ENCODE data around the gene S100A8. TPM values are rescaled to one million over a fixed set of nuclear protein-coding genes. Genes with fewer than 3 reads are reported as not detected.
A peak's percentile ranks its signal among the peaks of the same experiment; 100 is the strongest.

The S100A8 gene
- polyA plus RNA-seq, 3 donors: 5.3 to 17.8 (median 14.4) TPM

DNA sequence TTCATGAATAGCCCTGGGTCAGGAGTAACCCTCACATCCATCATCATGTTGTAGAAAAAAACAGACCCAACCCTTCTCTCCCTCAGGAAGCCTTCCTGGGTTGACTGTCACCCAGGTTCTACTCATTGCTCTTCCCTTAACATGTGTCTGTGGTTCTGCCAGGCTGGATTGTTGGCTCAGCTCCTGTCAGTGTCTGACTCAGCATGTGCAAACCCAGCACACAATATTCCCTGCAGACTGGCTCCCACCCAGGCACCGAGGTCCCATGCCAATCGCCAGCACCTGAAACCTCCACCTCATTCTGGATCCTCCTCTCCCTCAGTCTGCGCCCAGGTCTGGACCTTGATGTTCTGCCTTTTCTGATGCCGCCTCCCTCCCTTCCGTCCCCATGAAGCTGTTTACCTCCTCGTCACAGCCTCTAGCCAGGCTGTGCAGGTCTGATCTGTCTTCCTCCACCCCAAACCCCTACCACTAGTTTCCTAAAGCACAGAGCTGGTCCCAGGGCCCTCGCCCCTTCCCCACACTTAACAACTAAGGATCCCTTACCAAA lies 4.3 kb upstream of the S100A8 start:
- no peak for DNase-seq

DNA sequence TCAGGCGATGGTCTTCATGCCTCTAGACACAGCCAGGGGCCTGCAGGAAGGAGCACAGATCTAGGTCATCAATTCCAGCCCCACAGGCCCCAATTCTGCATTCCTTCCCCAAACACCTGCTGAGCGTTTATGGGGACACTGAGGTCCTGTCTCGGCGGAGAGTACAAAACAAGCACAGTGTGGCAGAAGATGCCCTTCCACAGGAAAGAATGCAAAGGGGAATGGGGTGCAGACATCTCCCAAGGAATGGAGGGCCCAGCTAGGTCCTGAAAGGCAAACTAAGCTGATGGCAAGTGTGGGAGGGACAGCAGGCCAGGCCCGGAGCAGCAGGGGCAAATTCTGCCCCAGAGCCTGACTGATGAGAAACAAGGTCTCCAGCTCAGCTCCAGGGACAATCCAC lies 3.5 kb upstream of the S100A8 start:
- DNase-seq: no peak

DNA sequence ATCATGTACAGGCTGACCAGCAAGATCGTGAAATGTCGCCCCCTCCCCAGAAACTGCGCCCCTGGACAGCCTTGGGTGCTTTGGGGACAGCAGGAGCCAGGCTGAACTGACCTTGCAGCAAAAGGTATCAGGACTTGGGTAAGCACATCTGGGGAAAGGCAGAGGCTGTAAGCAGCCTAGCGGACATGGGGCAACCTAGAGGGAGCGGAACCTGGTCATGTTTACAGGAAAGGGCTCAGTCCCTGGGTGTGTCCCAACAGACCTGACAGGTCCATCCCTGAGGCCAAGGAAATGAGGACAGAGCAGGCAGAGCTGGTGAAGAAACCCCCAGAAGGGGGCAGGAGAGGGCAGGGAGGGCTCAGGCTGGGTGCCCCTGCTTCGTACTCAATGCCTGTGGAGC lies 3.1 kb upstream of the S100A8 start:
- no peak for DNase-seq

DNA sequence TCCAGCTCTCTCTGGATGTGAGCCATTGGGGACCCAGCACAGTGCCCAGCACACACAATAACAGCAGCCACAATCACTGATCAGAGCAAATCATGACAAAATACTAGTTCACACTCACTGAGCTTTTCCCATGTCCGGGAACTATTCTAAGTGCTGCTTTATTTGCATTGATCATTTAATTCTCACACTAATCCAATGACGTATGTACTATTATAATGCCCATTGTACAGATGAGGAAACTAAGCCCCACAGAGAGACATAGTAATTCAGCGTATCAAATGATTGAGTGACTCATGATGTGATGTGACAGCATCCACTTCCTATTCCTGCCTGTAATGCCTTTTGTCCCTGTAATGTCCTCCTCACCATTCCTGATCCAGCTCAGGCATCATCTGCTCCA lies 1.9 kb upstream of the S100A8 start:
- no peak for DNase-seq

DNA sequence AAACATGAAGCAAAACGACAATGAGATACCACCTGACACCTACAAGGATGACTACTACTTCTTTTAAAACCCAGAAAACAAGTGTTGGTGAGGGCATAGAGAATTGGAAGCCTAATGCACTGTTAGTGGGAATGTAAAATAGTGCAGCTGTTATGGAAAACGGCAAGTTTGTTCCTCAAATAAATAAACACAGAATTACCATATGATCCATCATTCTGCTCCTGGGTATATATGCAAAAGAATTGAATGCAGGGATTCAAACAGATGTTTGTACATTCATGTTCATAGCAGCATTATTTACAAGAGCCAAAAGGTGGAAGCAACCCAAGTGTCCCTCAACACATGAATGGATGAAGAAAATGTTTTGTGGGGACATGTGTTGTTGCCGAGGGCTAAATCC lies 1.4 kb upstream of the S100A8 start:
- no peak for DNase-seq

DNA sequence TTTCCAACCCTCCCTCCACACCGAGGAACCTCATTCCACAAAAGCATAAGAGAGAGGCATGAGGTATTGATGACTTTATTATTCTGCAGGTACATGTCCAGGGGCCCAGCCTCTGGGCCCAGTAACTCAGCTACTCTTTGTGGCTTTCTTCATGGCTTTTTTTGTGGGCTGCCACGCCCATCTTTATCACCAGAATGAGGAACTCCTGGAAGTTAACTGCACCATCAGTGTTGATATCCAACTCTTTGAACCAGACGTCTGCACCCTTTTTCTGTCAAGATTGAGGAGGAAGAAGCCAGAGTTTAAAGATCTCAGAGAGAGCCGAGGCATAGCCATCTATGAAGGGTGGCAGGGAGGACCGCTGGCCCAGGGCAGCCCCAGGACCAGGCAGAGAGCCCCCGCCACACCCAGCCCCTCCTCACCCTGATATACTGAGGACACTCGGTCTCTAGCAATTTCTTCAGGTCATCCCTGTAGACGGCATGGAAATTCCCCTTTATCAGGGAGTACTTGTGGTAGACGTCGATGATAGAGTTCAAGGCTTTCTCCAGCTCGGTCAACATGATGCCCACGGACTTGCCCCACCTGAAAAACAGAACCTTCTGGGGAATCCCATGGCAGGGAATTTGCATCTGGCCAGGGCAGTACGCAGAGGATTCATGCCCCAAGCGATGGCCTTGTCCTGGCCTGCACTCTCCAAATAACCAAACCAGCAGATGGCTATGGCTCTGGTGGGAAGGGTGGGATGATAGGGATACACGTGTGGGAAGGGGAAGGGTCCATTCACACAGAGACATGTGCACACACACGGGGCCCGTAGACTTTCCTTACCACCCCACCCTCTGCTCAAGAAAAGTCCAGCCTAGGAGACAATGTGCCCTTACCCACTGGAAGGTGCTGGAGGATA lies 647 bp downstream of the S100A8 start:
- no peak for DNase-seq

DNA sequence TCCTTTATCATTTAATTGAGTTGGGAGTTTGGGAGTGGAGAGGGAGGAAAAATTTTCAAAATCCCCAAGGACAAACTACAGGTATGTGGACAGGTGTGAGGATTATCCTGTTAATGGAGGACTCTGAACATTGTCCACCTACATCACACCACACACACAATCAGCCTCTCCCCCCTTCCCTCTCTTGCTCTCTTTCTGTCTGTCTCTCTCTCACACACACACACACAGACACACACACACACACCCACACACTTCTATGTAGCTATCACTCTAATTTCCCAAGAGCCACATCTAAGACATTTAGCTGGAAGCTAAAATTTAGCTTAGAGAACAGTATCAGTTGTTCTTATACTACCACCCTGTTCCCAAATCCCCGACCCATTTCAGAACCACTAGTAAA lies 1.5 kb downstream of the S100A8 start:
- no peak for DNase-seq

DNA sequence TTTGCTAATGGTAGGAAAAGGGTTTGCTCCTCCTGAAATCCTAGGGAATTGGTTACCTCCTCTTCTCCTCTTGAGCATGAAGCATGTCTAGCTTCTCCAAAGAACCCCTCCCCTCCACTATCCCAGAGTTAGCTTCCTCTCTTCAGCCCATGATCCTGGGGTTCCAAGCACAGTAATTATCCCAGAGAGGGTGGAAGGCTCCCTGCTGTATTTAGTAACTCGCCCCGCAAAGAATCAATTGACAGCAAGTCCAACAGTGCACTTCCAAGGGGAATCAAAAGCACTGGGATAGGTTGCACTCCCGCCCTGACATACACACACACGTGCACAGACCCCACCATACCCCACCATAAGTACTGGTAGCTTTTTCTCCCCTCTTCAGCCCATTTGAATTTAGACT lies 3.1 kb downstream of the S100A8 start:
- DNase-seq: no peak

DNA sequence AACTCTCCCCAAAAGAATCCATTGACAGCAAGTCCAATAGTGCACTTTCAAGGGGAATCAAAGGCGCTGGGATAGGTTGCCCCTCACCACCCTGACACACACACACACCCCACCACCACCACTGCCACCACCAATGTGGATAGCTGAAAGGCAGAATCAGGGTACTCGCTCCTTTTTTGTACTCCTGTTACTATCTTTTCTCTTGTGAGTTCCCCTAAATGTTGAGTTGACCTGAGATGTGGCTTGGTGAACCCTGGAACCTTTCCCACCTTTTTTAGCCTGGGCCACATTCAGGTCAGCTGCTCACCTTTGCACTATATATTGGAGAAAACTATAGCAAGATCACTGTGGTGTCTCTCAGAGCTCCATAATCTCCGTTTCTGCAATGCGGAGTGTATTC lies 3.9 kb downstream of the S100A8 start:
- DNase-seq: no peak

DNA sequence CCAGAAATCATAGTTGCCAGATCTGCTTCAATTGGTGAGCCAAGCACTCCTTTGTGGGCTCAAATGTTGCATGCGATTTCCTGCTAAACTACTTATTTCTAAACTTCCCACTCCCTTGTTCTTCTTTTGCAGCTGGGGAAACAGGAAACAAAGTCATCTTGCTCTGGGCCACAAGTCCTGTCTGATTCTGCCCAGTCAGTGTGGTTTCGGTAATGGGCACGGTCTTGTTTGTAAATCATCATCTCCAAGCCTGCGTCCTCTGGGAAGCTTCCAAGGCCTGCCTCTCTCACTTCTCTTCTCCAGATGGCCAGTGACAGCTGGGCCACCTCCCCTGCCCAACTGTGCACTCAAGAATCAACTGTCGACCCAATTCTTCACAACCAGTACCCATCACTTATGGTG lies 4.4 kb downstream of the S100A8 start:
- DNase-seq: no peak

DNA sequence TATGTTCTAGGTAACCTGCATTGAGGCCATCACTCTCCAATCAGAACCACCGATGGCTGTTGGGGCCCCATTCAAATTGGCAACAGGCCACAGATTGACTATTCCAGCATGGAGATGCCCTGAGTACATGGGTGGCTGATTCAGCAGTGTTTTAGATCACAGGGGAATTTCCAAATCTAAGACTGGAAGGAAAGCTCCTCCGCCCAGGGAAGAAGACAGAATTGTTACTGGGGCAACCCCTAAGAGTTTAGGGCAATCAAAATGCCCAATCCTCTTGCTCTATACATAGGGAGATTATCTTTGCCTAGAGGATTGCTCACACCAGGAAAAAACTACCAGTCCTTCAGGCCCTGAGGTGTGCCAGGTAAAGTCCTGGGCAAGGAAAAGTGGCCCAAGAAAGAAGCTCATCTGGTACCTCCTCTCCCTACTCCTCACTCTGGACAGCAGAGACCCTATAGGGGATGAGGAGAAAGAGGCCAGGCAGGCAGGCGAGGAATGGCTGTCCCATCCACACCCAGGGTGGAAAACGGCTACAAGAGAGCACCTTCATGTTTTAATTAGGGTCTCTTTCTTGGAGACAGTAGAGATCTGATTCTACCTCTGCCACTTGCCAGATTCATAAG lies 5.8 kb downstream of the S100A8 start:
- DNase-seq: no peak

DNA sequence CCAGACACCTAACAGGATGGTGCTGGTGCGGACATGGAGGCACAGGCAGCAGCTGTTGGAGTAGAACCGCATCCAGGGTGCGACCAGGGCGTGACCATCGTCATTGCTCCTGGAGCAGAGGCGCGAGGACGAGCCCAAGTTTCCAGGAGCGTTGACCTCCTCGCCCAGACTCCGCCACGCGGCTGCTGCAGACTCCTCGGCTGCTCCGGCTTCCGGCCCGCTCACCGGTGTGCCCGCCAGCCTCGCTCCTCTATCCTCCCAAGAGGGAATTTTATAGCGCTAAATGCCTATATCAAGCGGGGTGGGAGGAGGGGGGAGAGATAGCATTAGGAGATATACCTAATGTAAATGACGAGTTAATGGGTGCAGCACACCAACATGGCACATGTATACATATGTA lies 10.2 kb downstream of the S100A8 start:
- no peak for DNase-seq

DNA sequence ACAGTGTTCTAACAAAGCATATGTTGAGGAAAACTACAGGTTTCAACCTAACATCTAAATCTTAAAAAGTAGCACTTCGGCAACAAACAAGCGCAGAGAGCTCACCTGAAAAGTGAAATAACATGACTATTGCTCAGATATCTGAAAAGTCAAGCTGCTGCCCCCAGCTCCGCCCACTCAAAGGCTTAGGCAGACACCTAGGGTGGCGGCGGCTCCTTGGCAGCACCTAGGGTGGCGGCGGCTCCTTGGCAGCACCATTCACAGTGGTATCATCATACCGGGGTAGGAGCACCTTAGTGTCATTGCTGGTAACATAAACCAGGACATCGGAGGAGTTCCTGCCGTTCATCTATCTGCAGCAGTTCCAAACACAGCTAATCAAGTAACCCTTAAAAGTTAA lies 11.3 kb downstream of the S100A8 start:
- DNase-seq: no peak

DNA sequence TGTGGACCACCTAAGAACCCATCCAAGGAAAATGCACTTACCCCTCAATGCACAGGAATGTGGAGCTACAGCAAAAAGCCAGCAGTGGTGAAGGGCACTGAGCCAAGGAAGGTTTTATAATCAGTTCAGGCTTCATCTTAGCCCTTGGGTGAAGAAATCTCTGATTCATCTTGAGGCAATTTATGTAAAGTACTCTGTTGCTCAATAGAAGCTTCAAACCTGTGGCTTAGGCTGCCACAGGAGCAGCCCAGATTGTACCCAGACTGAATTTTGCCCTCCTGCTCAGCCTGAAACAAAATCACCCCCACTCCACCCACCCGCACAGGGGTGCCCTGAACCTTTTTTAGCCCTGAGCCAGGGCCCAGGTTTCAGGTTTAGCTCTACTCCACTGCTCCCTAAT lies 15.4 kb downstream of the S100A8 start, which contains the start of gene S100A12:
Gene S100A12, minus strand, starts transcription at position 111 of the 400 bp plus-strand sequence. CDS start 1,029 bp downstream, outside the sequence.
- DNase-seq: no peak

DNA sequence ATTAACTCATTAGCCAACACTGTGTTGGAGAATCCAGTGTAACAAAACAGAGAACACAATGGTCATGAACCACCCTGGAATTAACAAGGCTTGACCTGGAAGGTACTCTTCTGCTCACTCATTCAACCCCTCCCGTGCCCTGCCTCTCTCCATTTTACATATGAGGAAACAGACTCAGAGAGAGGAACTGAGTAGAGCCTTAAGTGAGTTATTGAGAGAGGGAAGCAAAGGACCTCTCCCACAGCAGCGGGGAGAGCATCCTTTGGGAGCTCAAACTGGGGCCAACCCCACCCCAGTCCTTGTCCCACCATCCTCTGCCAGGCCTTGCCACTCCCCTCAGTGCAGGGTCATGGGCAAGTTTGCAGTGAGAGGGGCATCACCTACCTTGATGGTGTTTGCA lies 16.8 kb downstream of the S100A8 start:
- DNase-seq: no peak

DNA sequence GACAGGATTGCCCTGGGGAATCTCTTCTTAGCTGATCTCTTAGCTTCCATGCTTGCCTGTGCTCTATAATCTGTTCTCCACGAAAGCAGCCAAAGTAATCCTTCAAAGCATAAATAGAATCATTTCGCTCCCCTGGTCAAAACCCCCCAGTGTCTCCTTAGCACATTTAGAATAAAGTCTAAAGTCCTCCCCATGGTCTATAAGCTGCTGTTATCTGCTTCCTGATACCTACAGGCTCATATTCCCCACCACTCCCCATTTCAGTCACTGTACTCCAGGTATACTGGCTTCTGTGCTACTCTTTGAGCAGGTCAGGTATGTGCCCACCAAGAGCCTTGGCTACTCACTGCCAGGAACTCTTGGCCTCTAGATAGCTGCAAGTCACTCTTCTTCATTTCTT lies 18.3 kb downstream of the S100A8 start:
- no peak for DNase-seq

DNA sequence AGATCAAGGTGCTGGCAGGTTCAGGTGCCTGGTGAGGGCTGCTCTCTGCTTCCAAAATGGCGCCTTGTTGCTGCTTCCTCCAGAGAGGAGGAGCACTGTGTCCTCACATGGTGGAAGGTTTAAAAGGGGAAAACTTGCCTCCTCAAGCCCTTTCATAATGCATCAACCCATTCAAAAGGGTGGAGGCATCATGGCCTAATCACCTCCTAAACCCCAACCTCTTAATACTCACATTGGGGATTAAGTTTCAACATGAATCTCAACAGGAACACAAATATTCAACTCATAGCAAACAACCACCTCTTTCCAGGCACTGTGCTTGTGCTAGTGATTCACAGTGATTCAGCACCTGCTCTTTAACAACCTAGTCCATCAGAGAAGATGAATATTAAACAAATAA lies 19.6 kb downstream of the S100A8 start:
- DNase-seq: no peak

DNA sequence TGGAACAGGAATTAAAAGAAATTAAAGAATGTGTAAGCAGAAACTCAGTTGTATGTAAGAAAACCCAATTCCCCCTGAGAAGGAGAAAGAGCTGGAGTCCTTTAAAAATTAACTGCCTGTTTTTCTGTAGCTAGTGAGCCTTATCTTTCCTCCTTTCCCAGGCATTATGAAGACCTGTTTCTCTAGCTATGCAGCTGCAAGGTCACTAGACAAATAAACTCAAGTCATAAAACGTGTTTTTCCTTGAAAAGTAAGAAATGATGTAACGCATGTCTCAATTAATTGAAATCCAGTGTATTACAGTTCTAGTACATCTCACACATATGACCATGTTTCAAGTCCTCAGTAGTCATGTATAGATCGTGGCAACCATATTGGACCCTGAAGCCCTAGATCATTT lies 20.7 kb downstream of the S100A8 start:
- peak; percentile 35 for DNase-seq

DNA sequence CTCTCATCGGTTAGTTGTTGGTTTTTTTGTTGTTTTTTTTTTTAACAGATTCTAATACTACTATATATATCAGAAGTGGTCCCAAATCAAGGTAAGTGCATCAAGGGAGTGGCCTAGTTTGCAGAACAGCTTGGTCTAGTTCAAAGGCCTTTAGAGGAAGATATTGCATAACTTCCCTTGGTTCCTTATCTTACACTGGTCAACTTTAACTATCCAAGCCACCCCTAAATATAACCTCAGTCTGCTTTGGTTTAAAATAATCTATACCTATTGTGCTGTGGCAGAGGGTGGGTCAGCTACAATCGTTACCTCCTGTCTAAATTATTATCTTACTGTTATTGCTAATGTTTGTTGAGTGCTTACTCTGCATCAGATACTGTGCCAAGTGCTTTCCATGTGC lies 22.4 kb downstream of the S100A8 start:
- no peak for DNase-seq

DNA sequence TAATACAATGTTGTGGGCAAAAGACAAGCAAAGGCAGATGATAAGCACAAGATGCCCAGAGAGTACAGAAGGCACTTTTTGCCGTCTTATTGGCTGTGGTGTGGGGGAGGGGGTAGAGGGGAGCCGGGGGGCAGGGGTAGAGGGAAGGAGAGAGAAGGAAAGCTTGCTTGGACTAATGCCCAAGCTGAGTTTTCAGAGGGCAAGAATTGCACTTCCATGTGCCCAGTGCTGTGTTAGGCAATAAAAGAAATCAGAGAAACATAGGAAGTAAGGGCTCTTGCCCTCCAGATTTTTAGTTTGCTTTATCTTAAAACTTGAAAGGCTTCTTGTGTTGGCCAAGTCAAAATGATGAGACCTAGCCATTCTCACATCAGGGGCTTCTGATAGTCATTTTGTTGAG lies 23.8 kb downstream of the S100A8 start:
- DNase-seq: no peak

DNA sequence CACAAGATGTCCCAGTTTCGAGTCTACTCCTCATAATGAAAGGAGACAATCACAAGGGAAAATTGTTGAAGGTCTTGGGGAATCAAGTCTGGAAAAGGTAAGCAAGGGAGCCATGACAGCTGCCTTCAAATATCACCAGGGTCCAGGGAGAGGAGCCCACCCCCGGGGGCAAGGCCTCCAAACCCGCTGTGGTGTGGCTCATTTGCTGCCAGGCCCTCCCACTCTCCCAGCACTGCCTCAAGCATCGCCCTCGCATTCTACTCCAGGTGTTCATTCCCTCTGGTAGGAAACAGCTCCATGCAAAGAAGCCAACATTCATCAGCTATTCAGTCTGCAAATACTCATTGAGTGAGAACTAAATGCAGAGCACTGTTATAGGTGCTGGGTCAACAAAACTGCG lies 24.6 kb downstream of the S100A8 start:
- no peak for DNase-seq

DNA sequence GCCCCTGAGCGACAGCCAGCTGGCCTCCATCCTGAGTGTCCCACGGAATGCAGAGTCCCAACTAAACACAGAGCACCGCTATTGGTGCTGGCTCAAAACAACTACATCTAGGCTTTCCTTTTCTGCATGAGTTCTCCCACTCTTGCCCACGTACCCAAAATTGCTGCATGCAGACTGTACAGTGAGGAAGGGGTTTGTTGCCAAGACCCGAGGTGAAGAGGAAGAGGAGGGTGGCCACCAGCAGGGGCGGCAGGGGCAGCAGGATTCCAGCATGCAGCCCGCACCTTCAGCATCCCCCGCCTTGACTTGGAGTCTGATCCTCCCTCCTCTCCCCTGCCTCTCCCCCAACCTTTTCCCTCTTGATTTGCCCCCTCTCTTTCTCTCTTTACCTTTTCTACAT lies 25.2 kb downstream of the S100A8 start:
- no peak for DNase-seq
